ENCODE data around the gene SRCIN1.

- TF ChIP-seq, protein P1, sequence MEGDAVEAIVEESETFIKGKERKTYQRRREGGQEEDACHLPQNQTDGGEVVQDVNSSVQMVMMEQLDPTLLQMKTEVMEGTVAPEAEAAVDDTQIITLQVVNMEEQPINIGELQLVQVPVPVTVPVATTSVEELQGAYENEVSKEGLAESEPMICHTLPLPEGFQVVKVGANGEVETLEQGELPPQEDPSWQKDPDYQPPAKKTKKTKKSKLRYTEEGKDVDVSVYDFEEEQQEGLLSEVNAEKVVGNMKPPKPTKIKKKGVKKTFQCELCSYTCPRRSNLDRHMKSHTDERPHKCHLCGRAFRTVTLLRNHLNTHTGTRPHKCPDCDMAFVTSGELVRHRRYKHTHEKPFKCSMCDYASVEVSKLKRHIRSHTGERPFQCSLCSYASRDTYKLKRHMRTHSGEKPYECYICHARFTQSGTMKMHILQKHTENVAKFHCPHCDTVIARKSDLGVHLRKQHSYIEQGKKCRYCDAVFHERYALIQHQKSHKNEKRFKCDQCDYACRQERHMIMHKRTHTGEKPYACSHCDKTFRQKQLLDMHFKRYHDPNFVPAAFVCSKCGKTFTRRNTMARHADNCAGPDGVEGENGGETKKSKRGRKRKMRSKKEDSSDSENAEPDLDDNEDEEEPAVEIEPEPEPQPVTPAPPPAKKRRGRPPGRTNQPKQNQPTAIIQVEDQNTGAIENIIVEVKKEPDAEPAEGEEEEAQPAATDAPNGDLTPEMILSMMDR (conservative IDR thresholded peaks at IDR 0.05 in 1 of 2, IDR thresholded peaks at IDR 0.05 in 1 of 2; ENCODE audit: extremely low read depth in 1 of 2, insufficient read depth in 1 of 2, low read depth in 1 of 2, low read length in 2 of 2), result no peak
- no peak for TF ChIP-seq EZH2 (IDR thresholded peaks at IDR 0.05; ENCODE audit: borderline replicate concordance, low read length)
Measured at GRCh38 chr17:38604479-38605403, 1.0 kb downstream of the SRCIN1 start.

All from mammary epithelial cell (primary cell).